Stimulated activated CD8-positive, alpha-beta memory T cell treated with anti-CD3 and anti-CD28 coated beads, Interleukin-15, amount 100 ng/mL, for 1 hour (primary cell): ENCODE measurements around the gene FBH1.
"Not testable (repeated sequence)": the region's sequence is repeated elsewhere in the genome, so short reads cannot be mapped to it uniquely, and the experiment has no call there.

Experiments
- DNase-seq: peaks from one replicate; pipeline ENCODE4 v3.0.0-alpha.2; 2020; ENCODE audit warnings: low read depth

The FBH1 gene

GRCh38 chr10:5876181-5876768 is 13.8 kb upstream of the FBH1 start:
- no peak for DNase-seq

- not testable (repeated sequence) for DNase-seq
Measured at GRCh38 chr10:5877041-5877440, 13.0 kb upstream of the FBH1 start.

GRCh38 chr10:5882961-5883360 is 7.1 kb upstream of the FBH1 start:
- no peak for DNase-seq

GRCh38 chr10:5885619-5886018 is 4.4 kb upstream of the FBH1 start:
- DNase-seq: no peak

- no peak for DNase-seq
Measured at GRCh38 chr10:5887029-5887428, 3.0 kb upstream of the FBH1 start.

- DNase-seq: no peak
Measured at GRCh38 chr10:5887641-5888040, 2.4 kb upstream of the FBH1 start.

GRCh38 chr10:5888351-5888750 is 1.7 kb upstream of the FBH1 start:
- DNase-seq: no peak

- no peak for DNase-seq
Measured at GRCh38 chr10:5888843-5889623, 1.0 kb upstream of the FBH1 start.

GRCh38 chr10:5890452-5890915 is 441 bp downstream of the FBH1 start:
- DNase-seq: no peak

GRCh38 chr10:5891009-5891408 is 966 bp downstream of the FBH1 start:
- DNase-seq: no peak

- DNase-seq: no peak
Measured at GRCh38 chr10:5892007-5892406, 2.0 kb downstream of the FBH1 start.

- no peak for DNase-seq
Measured at GRCh38 chr10:5893321-5893720, 3.3 kb downstream of the FBH1 start.

GRCh38 chr10:5894403-5894802 is 4.4 kb downstream of the FBH1 start:
- DNase-seq: no peak

- DNase-seq: no peak
Measured at GRCh38 chr10:5894873-5895272, 4.8 kb downstream of the FBH1 start.

GRCh38 chr10:5895365-5895764 is 5.3 kb downstream of the FBH1 start:
- no peak for DNase-seq

- DNase-seq: no peak
Measured at GRCh38 chr10:5895804-5896203, 5.8 kb downstream of the FBH1 start.

- DNase-seq: no peak
Measured at GRCh38 chr10:5896208-5897052, 6.4 kb downstream of the FBH1 start.

- DNase-seq: no peak
Measured at GRCh38 chr10:5897053-5897340, 7.0 kb downstream of the FBH1 start.

GRCh38 chr10:5897504-5897903 is 7.5 kb downstream of the FBH1 start:
- DNase-seq: no peak

GRCh38 chr10:5898163-5898562 is 8.1 kb downstream of the FBH1 start:
- no peak for DNase-seq

- no peak for DNase-seq
Measured at GRCh38 chr10:5900247-5900646, 10.2 kb downstream of the FBH1 start.

GRCh38 chr10:5902511-5903274 is 12.7 kb downstream of the FBH1 start:
- no peak for DNase-seq
